Gastrocnemius medialis (tissue), 4 donors: Measurements from ENCODE around the gene TLR4. TPM values are rescaled to one million over a fixed set of nuclear protein-coding genes. Genes with fewer than 3 reads are reported as not detected.
A peak's percentile ranks its signal among the peaks of the same experiment; 100 is the strongest.

ENCODE experiments used
- ATAC-seq, 2 donors: fragments of 150-250 bp; one replicate each; pipeline ENCODE4 v1.9.1; 2016
- DNase-seq, 2 donors: peaks; one replicate each; pipeline ENCODE4 v3.0.0-alpha.2; 2019
- H3K27ac ChIP-seq, 4 donors: fragments of 200-600 bp; sonication (generic); 1 replicate in 1 of 4; 2 replicates in 3 of 4; pipeline ENCODE4 v1.5.1; 2016 to 2018; ENCODE audit warnings: mild to moderate bottlenecking in 2 of 4, moderate library complexity in 1 of 4
- H3K27me3 ChIP-seq, 3 donors: fragments of 200-600 bp; sonication (generic) in 2 of 3; 1 replicate in 1 of 3; 2 replicates in 2 of 3; pipeline versions ENCODE4 v1.5.1 to v1.6.0; 2016 to 2019; ENCODE audit warnings: mild to moderate bottlenecking in 1 of 3, moderate library complexity in 1 of 3
- H3K36me3 ChIP-seq, 2 donors: fragments of 200-600 bp; sonication (generic) in 1 of 2; one replicate each; pipeline ENCODE4 v1.5.1; 2017 to 2018
- H3K4me1 ChIP-seq, 2 donors: fragments of 200-600 bp; sonication (generic) in 1 of 2; one replicate each; pipeline ENCODE4 v1.5.1; 2016 to 2017; ENCODE audit warnings: mild to moderate bottlenecking in 2 of 2
- H3K4me3 ChIP-seq, 4 donors: fragments of 200-600 bp; sonication (generic) in 3 of 4; 1 replicate in 1 of 4; 2 replicates in 3 of 4; pipeline ENCODE4 v1.5.1; 2016 to 2019; ENCODE audit warnings: mild to moderate bottlenecking in 2 of 4
- H3K9me3 ChIP-seq, 3 donors: fragments of 200-600 bp; sonication (generic) in 2 of 3; 1 replicate in 1 of 3; 2 replicates in 2 of 3; pipeline ENCODE4 v1.5.1; 2016 to 2019
- POLR2A ChIP-seq, 2 donors: fragments of 450-650 bp; IDR thresholded peaks; one replicate each; pipeline ENCODE4 v1.6.1; 2017; ENCODE audit warnings: antibody characterized with exemption in 2 of 2, mild to moderate bottlenecking in 2 of 2, moderate library complexity in 2 of 2
- in situ Hi-C, 4 donors: fragments of 200-750 bp; cut with MboI; loops; one replicate each; pipeline versions ENCODE4 v1.15.0 to v1.8.0; 2017; ENCODE audit warnings: low sequenced_read_pairs in 4 of 4
- intact Hi-C: fragments of 100-400 bp; cut with DNase I; formaldehyde crosslinking; loops from one replicate; pipeline ENCODE4 v1.15.1; 2023; ENCODE audit warnings: low total_unique reads
- total RNA-seq, 4 donors: library from RNA; depleted of rRNA; stranded (reverse); fragments of >200 nt; gene quantifications; one replicate each; pipeline versions ENCODE4 v1.1.0 to v1.2.3, GENCODE V29; 2016
- TF ChIP-seq, protein P1 (sequence below), 5 experiments: fragments of 450-650 bp in 3 of 5; fragments of 200-600 bp in 2 of 5; sonication (generic) in 2 of 5; IDR thresholded peaks in 4 of 5; conservative IDR thresholded peaks in 1 of 5; 1 replicate in 4 of 5; 2 replicates in 1 of 5; pipeline ENCODE4 v1.5.1; 2016 to 2019; ENCODE audit warnings: antibody characterized with exemption in 5 of 5, mild to moderate bottlenecking in 3 of 5, moderate library complexity in 3 of 5

TLR4 gene
- total RNA-seq, 4 donors from 2014 or later = 7.5 to 10.3 (median 8.3) TPM

DNA sequence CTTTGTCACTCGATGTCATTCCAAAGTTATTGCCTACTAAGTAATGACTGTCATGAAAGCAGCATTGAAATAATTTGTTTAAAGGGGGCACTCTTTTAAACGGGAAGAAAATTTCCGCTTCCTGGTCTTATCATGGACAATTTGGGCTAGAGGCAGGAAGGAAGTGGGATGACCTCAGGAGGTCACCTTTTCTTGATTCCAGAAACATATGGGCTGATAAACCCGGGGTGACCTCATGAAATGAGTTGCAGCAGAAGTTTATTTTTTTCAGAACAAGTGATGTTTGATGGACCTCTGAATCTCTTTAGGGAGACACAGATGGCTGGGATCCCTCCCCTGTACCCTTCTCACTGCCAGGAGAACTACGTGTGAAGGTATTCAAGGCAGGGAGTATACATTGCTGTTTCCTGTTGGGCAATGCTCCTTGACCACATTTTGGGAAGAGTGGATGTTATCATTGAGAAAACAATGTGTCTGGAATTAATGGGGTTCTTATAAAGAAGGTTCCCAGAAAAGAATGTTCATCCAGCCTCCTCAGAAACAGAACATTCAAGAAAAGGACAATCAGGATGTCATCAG, 11.3 kb downstream of the TLR4 start:
- in situ Hi-C loops (no loop called here), intact Hi-C loops (no loop called here)
- ATAC-seq (no peak), DNase-seq (no peak)
- Histone ChIP-seq H3K9me3 (no peaks in the 10 kb centered on the region), H3K27me3 (no peaks in the 10 kb centered on the region), H3K4me1 (peaks cover 19 to 20% of the 10 kb centered on the region in 2 donors), H3K27ac (peak overlapping the region in 1 of 4 donors; percentile 14), H3K36me3 (peaks cover 0 to 10% of the 10 kb centered on the region in 2 donors), H3K4me3 (no peak overlapping the region)
- TF ChIP-seq, protein P1, sequence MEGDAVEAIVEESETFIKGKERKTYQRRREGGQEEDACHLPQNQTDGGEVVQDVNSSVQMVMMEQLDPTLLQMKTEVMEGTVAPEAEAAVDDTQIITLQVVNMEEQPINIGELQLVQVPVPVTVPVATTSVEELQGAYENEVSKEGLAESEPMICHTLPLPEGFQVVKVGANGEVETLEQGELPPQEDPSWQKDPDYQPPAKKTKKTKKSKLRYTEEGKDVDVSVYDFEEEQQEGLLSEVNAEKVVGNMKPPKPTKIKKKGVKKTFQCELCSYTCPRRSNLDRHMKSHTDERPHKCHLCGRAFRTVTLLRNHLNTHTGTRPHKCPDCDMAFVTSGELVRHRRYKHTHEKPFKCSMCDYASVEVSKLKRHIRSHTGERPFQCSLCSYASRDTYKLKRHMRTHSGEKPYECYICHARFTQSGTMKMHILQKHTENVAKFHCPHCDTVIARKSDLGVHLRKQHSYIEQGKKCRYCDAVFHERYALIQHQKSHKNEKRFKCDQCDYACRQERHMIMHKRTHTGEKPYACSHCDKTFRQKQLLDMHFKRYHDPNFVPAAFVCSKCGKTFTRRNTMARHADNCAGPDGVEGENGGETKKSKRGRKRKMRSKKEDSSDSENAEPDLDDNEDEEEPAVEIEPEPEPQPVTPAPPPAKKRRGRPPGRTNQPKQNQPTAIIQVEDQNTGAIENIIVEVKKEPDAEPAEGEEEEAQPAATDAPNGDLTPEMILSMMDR (IDR thresholded peaks at IDR 0.05 in 4 of 5, conservative IDR thresholded peaks at IDR 0.05 in 1 of 5) = no peak
- TF ChIP-seq POLR2A (IDR thresholded peaks at IDR 0.05) = no peak

DNA sequence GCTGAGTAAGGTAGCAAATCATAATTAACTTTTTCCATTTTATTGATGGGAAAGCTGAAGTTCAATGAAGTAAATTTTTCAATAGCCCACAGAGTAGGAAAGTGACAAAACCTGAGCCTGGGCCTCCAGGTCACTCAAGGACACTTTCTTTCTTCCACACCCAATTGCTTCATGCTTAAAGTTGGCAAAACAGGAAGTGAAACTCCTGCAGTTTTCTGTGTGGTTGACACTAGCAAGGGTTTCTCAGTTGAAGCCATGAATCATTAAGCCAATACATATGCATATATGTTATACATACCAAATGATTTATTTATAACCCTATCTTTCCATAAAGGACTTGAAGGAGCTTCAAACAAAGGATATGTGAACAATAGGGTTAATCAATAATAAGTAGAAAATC, 13.9 kb downstream of the TLR4 start:
- in situ Hi-C loops (no loop called here), intact Hi-C loops (no loop called here)
- peak overlapping the region in 2 of 4 donors; percentile 32 to 59 for H3K27ac ChIP-seq
- no peak overlapping the region for H3K4me3 ChIP-seq
- TF ChIP-seq, protein P1 (IDR thresholded peaks at IDR 0.05 in 4 of 5, conservative IDR thresholded peaks at IDR 0.05 in 1 of 5) = no peak
- no peak for TF ChIP-seq POLR2A (IDR thresholded peaks at IDR 0.05)
- DNase-seq (no peak), ATAC-seq (peak; percentile 60 to 75)
- H3K9me3 ChIP-seq = no peaks in the 10 kb centered on the region
- no peaks in the 10 kb centered on the region for H3K36me3 ChIP-seq
- H3K4me1 ChIP-seq = peaks cover 28 to 41% of the 10 kb centered on the region in 2 donors
- H3K27me3 ChIP-seq = no peaks in the 10 kb centered on the region

DNA sequence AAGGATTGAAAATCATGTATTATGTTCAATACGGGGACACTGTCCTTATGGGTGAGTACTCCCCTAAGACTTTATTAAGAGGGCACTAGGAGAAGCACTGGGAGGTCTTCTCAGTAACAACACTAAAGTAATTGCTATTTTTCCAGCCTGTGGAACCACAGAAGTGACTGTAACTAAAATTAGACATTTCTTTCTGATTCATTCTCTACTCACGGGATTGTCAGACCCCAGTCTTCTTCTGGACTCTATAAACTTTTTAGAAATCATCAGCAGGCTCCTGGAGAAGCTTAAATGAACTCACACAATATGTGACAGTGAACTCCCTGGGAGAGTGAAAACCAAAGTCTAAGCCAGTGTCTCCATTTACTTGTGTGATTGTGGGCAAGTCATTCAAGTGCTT, 14.5 kb downstream of the TLR4 start:
- DNase-seq (no peak), ATAC-seq (no peak)
- no peak for TF ChIP-seq POLR2A (IDR thresholded peaks at IDR 0.05)
- TF ChIP-seq, protein P1 (IDR thresholded peaks at IDR 0.05 in 4 of 5, conservative IDR thresholded peaks at IDR 0.05 in 1 of 5) = no peak
- intact Hi-C loops = no loop called here
- peak overlapping the region in 2 of 4 donors; percentile 32 to 59 for H3K27ac ChIP-seq
- in situ Hi-C loops = no loop called here
- no peaks in the 10 kb centered on the region for H3K9me3 ChIP-seq
- peaks cover 28 to 41% of the 10 kb centered on the region in 2 donors for H3K4me1 ChIP-seq
- no peaks in the 10 kb centered on the region for H3K27me3 ChIP-seq
- H3K36me3 ChIP-seq = no peaks in the 10 kb centered on the region
- H3K4me3 ChIP-seq = no peak overlapping the region

DNA sequence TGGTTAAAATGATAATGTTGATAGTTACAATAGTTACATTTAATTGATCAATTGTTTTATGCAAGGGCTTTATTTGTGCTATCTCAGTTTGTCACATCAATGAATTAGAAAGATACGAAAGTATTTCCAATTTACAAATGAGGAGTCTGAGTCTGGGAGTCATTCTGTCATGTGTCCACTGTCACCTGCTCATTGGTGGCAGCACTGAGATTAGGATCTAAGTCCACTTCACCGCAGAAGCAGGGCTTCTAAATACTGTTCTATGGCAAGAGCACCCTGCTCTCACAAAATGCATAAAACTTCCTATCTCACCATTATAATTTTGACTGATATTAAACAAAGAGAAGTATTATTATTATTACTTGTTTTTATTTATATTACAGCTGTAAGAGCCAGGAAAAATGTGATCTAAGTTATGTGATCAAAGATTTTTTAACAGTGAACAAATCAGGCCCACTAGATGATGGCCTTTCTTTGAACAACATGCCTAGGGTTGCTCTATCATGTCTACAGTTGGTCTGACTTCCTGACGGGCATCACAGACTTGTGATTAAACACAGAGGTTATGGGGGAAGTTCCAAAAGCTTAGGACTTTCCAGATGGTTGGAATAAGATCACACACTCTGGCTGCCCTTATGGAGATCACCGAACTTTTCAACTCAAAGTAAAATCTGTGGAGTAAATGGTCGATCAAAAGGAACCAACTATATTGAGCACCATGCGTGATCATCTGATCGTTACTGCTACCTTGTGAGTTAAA, 15.1 kb downstream of the TLR4 start:
- H3K27me3 ChIP-seq = no peaks in the 10 kb centered on the region
- H3K36me3 ChIP-seq = no peaks in the 10 kb centered on the region
- ATAC-seq = no peak
- H3K9me3 ChIP-seq = no peaks in the 10 kb centered on the region
- in situ Hi-C loops (no loop called here), intact Hi-C loops (no loop called here)
- DNase-seq = no peak
- H3K4me3 ChIP-seq = no peak overlapping the region
- H3K27ac ChIP-seq = peak overlapping the region; percentile 1 to 59 (median 50)
- TF ChIP-seq, protein P1 (IDR thresholded peaks at IDR 0.05 in 4 of 5, conservative IDR thresholded peaks at IDR 0.05 in 1 of 5) = no peak
- no peak for TF ChIP-seq POLR2A (IDR thresholded peaks at IDR 0.05)
- peaks cover 28 to 41% of the 10 kb centered on the region in 2 donors for H3K4me1 ChIP-seq
